ENCODE measurements around the gene SH3BGRL3.

The SH3BGRL3 gene

GRCh38 chr1:26268290-26269197 is 11.3 kb upstream of the SH3BGRL3 start:
- no peak for TF ChIP-seq CTCF (IDR thresholded peaks at IDR 0.05; ENCODE audit: control insufficient read depth, extremely low read depth, insufficient read depth)
- no peak for DNase-seq (ENCODE audit: low read depth)
- H3K4me3 ChIP-seq (ENCODE audit: low read depth, low read length) = no peak overlapping the region

GRCh38 chr1:26269198-26269550 is 10.7 kb upstream of the SH3BGRL3 start:
- no peak for DNase-seq (ENCODE audit: low read depth)
- no peak overlapping the region for H3K4me3 ChIP-seq (ENCODE audit: low read depth, low read length)

GRCh38 chr1:26274801-26275425 is 5.0 kb upstream of the SH3BGRL3 start:
- H3K4me3 ChIP-seq (ENCODE audit: low read depth, low read length) = no peak overlapping the region
- no peak for TF ChIP-seq CTCF (IDR thresholded peaks at IDR 0.05; ENCODE audit: control insufficient read depth, extremely low read depth, insufficient read depth)
- DNase-seq (ENCODE audit: low read depth) = no peak

More at GRCh38 chr1:26269198-26269550, 10.7 kb upstream of the SH3BGRL3 start:
- TF ChIP-seq CTCF (IDR thresholded peaks at IDR 0.05; ENCODE audit: control insufficient read depth, extremely low read depth, insufficient read depth) = no peak

- DNase-seq (ENCODE audit: low read depth) = peak; percentile 50
- TF ChIP-seq CTCF (IDR thresholded peaks at IDR 0.05; ENCODE audit: control insufficient read depth, extremely low read depth, insufficient read depth) = peak; percentile 75
- H3K4me3 ChIP-seq (ENCODE audit: low read depth, low read length) = no peak overlapping the region
Measured at GRCh38 chr1:26275580-26276431, 4.1 kb upstream of the SH3BGRL3 start.

- no peak overlapping the region for H3K4me3 ChIP-seq (ENCODE audit: low read depth, low read length)
- no peak for TF ChIP-seq CTCF (IDR thresholded peaks at IDR 0.05; ENCODE audit: control insufficient read depth, extremely low read depth, insufficient read depth)
- DNase-seq (ENCODE audit: low read depth) = no peak
Measured at GRCh38 chr1:26276432-26276838, 3.5 kb upstream of the SH3BGRL3 start.

GRCh38 chr1:26277261-26277661 is 2.6 kb upstream of the SH3BGRL3 start:
- no peak for DNase-seq (ENCODE audit: low read depth)
- H3K4me3 ChIP-seq (ENCODE audit: low read depth, low read length) = no peak overlapping the region
- no peak for TF ChIP-seq CTCF (IDR thresholded peaks at IDR 0.05; ENCODE audit: control insufficient read depth, extremely low read depth, insufficient read depth)
